GM21737 (cell line): ENCODE measurements around the gene OSTF1.

Experiments used
- ATAC-seq: cut with Tn5 transposase; IDR thresholded peaks from one replicate; pipeline ENCODE4 v1.9.1; 2021; ENCODE audit warnings: mild to moderate bottlenecking, moderate library complexity; ENCODE audit not compliant: unreplicated experiment

OSTF1 gene

GRCh38 chr9:75117564-75117963, 29.2 kb downstream of the OSTF1 start:
- no peak for ATAC-seq

- ATAC-seq: no peak
These were observed 32.4 kb downstream of the OSTF1 start for GRCh38 chr9:75120686-75121085.

DNA sequence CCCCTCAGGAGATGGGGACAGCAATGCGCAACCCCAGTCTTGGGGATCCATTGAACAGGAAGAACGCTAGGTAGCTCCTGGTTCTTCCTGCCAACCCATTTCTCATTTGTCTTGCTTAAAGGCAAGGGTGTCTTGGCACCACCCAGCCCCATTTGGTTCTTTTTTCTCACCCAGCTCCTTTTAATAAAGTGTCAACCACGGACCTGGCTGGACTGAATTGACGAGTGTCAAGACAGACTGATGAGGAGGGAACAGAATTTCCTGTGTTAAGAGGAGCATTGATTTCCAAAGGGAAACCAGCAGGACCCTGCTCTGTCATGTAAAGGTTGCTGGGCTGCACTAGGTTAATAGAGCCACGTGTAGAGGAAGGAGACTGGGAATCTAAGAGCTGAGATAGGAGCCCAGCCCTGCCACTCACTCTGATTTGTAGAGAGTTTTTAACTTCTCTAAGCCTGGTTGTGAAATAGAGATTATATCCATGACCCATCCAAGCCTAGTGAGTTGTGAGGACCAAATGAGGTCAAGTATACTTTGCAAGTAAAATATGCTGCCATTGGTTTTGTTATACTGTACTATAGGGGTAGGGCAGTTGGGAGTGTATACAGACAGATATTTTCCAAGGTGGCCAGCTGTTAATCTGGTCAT, 33.7 kb downstream of the OSTF1 start:
- no peak for ATAC-seq

- ATAC-seq: no peak
These were observed 35.4 kb downstream of the OSTF1 start for GRCh38 chr9:75123696-75124095.

DNA sequence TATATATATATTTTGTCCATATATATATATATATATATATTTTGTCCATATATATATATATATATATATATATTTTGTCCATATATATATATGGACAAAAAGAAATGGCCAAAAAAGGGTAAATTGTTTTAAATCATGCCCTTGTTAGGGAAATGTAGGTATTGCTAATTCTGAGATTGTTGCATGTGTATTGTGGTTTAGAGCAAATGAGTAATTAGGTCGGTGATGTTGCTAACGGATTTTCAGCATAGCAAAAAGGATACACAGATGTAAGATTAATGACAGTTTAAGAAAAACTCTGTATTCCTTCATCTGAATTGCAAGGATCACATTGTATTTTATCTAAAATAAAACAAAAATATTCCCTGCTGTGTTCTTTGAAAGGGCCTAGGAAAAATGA, 40.2 kb downstream of the OSTF1 start:
- no peak for ATAC-seq

DNA sequence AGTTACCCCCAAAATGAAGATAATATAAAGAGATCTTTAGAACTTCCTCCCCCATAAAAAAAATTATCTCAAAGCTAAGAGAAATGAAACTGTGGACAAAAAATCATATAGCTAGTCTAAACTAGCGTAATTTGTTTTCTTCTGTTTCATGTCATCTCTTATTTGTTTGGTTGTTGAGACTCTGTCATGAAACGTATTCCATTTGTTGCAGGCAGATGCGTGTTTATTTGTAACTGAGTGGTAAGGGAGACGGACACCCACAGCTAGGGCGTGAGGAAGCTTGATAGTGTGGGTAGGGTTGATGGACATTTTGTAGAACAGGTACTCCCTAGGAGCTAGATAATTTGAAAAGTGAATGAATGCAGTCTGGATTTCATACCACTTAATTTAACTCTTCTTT, 41.9 kb downstream of the OSTF1 start:
- no peak for ATAC-seq

DNA sequence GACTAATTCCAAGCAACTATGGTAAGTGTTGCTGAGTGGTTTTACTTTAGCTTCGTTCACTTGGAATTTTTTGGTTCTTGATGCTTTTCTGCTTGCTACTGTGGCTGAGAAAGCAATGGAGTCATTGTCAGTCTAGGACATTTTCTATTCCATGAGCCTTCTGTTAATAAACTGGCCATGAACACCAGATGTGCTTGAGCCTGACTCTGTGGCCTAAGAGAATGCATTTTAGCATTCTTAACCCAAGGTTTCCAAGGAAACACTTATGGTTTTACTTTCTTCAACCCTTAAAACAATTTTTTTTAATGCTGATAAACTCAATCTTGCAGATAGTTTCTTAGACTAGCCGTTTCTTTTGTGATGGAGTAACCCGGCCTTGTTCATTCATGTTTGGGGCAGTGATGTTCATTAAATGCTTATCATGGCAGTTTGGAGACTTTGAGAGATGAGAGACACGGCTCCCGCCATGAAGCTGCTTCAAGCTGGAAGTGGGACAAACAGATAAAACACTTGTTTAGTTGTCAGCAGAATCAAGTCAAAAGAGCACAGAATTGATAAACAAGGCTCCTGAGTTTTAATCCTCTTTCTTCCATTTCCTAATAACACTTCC, 42.4 kb downstream of the OSTF1 start:
- ATAC-seq: no peak

GRCh38 chr9:75131700-75132099, 43.4 kb downstream of the OSTF1 start:
- no peak for ATAC-seq

GRCh38 chr9:75132244-75132643, 43.9 kb downstream of the OSTF1 start:
- no peak for ATAC-seq

- no peak for ATAC-seq
These were observed 45.1 kb downstream of the OSTF1 start for GRCh38 chr9:75133396-75133795.

GRCh38 chr9:75134495-75134894, 46.2 kb downstream of the OSTF1 start:
- ATAC-seq: no peak

DNA sequence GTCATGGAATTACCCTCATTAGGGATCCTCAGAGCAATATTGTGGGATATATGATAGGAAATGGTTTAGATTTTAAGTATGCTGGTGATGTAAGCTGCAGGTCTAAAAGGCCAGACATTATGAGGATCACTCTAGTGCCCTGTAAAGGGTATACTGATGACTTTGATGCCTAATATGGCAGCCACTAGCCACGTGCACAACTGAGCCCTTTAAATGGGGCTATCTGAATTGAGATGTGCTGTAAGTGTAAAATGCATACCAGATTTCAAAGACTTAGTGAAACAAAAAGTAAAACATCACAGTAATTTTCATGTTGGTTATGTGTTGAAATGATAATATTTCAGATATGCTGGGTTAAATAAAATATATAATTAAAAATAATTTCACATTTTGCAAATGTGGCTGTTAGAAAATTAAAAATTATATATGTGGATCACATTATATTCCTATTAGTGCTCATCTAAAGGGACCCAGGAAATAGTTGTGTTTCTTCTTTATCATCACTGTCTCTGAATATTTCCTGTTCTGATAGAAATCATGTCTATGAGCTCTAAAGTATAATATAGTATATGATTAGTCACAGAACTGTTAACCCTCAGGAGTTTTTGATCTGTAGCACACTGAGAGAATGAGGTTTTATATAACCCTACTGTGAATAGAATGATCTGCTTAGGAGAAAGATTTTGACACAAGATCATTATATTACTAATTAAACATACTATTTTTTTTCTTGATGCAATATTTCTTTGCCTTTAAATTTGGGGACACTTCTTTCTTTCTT, 50.1 kb downstream of the OSTF1 start:
- no peak for ATAC-seq

DNA sequence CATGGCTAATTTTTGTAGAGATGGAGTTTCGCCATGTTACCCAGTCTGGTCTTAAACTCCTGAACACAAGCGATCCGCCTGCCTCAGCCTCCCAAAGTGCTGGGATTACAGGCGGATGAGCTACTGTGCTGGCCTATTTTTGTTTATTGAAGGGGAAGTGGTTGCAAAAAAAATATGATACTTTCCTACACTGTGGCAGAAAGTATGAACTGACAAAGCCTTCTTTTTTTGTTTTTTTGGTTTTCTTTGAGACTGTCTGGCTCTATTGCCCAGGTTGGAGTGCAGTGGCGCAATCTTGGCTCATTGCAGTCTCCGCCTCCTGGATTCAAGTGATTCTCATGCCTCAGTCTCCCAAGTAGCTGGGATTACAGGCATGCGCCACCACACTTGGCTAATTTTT, 50.9 kb downstream of the OSTF1 start:
- no peak for ATAC-seq

DNA sequence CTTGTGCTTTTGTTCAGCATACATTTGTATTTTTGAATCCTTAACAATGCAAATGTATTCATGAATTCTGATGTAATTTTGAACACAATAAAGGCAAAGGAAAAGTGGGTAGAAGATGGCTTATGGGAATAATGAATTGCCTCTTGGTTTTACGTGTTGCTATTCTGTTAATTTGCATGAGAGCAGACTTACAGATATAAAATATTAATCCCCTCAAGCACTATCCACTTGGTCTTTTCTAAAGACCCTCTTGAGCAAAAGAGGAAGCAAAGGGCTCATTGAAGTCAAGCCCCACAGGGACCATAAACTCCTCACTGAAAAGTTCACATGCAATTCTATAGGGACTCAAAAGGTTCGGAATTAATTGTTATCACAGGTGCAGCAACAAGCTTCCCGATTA, 51.9 kb downstream of the OSTF1 start:
- ATAC-seq: no peak

DNA sequence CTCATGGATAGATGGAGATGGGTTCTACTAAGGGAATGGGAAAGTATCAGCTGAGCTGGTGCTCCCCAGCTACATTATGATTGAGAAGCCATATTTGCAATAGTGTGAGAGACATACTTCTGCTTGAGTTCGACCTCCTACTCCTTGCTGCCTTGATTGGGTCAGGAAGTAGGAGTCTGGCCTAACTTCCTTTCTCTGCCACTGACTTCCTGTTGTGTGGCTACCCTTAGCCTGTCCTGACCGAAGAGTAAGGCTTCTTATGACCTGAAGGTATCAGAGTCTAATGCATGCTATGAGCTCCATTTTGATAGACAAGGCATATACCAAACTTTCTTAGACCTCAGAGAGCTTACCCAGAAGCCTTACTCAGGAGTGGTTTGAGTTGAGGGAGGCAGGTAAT, 53.9 kb downstream of the OSTF1 start:
- ATAC-seq: no peak

DNA sequence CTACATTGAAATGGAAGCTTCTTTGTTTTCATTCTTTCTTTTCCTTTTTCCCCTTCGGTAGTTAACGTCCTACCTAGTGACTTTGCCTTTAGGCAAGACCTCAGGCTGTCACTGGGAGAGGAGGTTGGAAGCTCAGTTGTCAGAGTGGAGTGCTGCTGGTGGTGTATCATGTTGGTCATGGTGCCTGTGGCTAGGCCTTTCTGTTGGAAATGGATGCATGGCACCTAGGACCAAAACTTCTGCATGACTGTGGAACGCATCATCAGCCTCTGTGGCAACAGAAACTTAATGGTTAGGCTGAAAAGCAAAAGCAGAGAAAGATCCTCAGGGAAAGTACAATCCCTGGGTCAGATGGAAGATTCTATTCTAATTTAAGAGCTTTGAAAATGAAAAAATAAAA, 57.9 kb downstream of the OSTF1 start:
- ATAC-seq: no peak

- peak; percentile 46 for ATAC-seq
These were observed 59.3 kb downstream of the OSTF1 start for GRCh38 chr9:75147638-75148037.

DNA sequence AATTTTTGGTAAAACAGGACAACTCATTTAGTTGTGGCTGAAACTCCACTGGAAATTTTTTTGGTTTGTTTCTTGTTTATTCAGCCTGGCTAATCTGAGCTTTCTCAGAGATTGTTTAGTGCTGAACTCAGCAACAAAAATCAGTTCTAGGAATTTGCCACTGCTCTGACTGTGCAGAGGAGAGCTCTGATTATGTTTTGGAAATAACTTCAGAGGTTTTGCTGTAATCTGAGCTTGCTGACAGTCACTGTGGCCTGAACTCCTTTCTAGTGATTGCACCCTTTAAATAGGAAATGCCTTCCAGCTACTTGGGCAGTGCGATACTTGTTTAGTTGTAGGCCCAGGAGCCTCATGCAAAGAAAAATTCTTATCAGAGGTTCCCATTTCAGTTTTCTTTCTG, 60.2 kb downstream of the OSTF1 start:
- no peak for ATAC-seq

GRCh38 chr9:75149841-75150241, 61.5 kb downstream of the OSTF1 start:
- ATAC-seq: no peak

- ATAC-seq: no peak
These were observed 62.2 kb downstream of the OSTF1 start for GRCh38 chr9:75150512-75150911.

- ATAC-seq: no peak
These were observed 64.1 kb downstream of the OSTF1 start for GRCh38 chr9:75152416-75152815.

GRCh38 chr9:75156858-75157257, 68.5 kb downstream of the OSTF1 start:
- ATAC-seq: no peak
